ENCODE measurements around the gene C1orf198.
"Not testable (repeated sequence)": the region's sequence is repeated elsewhere in the genome, so short reads cannot be mapped to it uniquely, and the experiment has no call there.

The C1orf198 gene

GRCh38 chr1:230860617-230861384 lies 7.5 kb downstream of the C1orf198 start:
- no peak for DNase-seq (ENCODE audit: low spot score)

GRCh38 chr1:230858918-230859729 lies 9.2 kb downstream of the C1orf198 start:
- no peak for DNase-seq (ENCODE audit: low spot score)

- no peak for DNase-seq (ENCODE audit: low spot score)
Observed at GRCh38 chr1:230858236-230858820, 10.0 kb downstream of the C1orf198 start.

GRCh38 chr1:230857822-230858221 lies 10.5 kb downstream of the C1orf198 start:
- DNase-seq (ENCODE audit: low spot score) = no peak

DNA sequence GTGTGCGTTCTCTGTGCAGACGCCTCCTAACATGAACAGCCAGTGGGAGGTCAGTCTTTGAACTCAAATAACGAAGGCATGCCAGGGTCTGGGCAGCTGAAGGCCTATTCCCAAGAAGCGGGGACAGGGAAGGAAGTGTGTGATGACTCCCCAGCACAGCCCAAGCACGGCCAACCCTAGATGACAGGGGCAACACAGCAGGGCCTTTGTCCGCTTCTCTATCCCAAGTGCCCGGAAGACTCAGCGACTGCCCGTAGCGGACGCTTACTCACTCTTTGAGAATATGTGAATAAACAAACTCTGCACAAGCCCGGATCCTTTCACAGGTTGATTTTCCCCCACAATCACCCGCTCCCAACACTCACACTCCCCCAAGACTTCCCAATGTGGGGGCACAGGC lies 11.2 kb downstream of the C1orf198 start:
- no peak for DNase-seq (ENCODE audit: low spot score)

DNA sequence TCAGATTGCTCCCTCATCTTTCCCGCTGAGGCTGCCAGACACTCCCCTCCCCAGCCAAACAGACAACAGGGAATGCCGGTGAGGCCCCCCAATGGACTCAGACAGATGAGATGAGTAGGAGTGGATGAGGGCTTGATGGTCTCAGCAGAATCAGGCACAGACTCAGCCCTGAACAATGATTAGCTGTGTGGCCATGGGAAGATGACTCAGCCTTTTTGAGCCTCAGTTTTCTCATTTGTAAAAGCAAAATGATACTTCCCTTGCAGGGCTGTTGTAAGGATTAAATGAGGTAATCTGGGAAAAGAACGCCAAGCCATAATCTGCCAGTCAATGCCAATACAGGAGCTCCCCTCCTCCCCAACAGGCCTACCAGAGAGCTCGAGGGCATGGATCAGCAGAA lies 12.4 kb downstream of the C1orf198 start:
- DNase-seq (ENCODE audit: low spot score) = no peak

GRCh38 chr1:230854423-230854822 lies 13.9 kb downstream of the C1orf198 start:
- DNase-seq (ENCODE audit: low spot score) = no peak

DNA sequence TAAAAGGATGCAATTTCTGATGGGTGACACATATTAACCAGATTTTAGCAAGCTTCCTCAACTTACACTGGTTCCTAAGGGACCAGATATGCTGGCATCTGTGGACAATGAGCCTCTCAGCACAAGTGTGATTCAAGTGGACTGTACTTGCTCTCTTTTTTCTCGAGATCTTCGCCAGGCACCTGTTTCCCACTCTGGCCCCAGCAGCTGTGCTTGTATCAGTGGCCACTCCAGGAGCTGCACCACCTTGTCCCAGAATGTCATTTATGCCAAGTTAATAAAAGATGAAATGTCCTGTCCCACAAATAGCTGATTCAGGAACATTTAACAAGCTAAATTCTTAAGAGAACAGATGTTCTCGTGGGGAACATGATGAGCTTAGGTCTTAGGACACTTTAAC lies 14.6 kb downstream of the C1orf198 start:
- no peak for DNase-seq (ENCODE audit: low spot score)

DNA sequence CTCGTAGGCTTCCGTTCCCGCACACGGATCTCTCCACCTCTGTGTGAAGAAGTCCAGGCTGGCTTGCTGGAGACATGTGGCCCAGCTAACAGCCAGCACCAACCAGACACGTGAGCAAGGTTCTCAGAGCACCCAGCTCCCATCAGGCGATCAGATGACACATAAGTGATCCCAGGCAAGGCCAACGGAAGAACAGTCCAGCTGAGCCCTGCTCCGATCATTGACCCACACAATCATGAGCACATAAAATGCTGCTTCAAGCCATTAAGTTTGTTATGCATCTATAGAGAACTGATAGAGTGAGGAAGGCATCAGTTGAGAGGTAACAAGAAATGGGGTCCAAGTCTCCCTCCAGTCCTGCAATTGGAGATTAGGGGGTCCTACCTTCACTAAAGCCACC lies 15.4 kb downstream of the C1orf198 start:
- DNase-seq (ENCODE audit: low spot score) = no peak

- peak; percentile 76 for DNase-seq (ENCODE audit: low spot score)
Observed at GRCh38 chr1:230851291-230851691, 17.0 kb downstream of the C1orf198 start.

DNA sequence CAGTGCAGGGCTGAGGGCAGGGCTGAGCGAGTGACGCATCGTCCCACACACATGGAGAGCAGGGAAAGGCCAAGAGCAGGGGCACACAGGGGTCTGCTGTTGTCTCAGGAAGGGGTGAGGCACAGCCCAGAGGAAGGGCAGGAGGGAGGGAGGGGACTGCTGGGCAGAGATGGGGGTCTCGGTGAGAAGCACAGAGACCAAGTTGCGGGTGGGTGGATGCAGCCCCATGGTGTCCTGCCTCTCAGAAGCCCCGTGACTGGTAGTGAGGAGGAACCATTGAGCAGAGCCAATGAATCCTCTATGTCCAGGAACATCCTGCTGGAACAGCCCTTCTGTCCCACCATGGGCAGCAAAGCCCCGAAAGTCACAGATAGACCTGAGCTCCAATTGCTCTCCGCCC lies 17.8 kb downstream of the C1orf198 start:
- DNase-seq (ENCODE audit: low spot score) = no peak

- DNase-seq (ENCODE audit: low spot score) = peak; percentile 85
Observed at GRCh38 chr1:230849451-230850224, 18.7 kb downstream of the C1orf198 start.

DNA sequence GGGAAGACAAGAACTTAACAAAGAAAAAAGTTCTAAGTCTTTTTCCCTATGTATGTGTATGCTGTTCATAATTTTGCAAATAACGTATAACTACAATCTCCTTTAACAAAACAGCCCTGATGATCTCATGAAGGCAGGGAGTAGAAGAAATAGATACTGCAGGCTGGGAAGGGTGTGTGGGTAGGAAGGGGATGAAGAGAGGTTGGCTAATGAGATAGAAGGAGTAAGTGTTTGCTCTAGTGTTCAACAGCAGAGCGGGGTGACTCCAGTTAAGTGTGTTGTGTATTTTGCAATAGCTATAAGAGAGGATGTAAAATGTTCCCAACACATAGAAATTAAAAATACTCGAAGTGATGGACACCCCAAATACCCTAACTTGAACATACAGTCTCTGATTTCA lies 20.1 kb downstream of the C1orf198 start:
- DNase-seq (ENCODE audit: low spot score) = no peak

DNA sequence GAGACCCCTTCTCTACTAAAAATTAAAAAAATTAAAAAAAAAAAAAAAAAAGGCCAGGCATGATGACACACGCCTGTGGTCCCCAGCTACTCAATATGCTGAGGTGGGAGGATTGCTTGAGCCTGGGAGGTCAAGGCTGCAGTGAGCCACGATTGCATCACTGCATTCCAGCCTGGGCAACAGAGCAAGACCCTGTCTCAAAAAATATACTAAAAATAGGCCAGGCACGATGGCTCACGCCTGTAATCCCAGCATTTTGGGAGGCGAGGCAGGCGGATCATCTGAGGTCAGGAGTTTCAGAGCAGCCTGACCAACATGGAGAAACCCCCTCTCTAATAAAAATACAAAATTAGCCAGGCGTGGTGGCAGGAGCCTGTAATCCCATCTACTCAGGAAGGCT lies 23.1 kb downstream of the C1orf198 start:
- DNase-seq (ENCODE audit: low spot score) = not testable (repeated sequence)

- no peak for DNase-seq (ENCODE audit: low spot score)
Observed at GRCh38 chr1:230844561-230844960, 23.8 kb downstream of the C1orf198 start.

DNA sequence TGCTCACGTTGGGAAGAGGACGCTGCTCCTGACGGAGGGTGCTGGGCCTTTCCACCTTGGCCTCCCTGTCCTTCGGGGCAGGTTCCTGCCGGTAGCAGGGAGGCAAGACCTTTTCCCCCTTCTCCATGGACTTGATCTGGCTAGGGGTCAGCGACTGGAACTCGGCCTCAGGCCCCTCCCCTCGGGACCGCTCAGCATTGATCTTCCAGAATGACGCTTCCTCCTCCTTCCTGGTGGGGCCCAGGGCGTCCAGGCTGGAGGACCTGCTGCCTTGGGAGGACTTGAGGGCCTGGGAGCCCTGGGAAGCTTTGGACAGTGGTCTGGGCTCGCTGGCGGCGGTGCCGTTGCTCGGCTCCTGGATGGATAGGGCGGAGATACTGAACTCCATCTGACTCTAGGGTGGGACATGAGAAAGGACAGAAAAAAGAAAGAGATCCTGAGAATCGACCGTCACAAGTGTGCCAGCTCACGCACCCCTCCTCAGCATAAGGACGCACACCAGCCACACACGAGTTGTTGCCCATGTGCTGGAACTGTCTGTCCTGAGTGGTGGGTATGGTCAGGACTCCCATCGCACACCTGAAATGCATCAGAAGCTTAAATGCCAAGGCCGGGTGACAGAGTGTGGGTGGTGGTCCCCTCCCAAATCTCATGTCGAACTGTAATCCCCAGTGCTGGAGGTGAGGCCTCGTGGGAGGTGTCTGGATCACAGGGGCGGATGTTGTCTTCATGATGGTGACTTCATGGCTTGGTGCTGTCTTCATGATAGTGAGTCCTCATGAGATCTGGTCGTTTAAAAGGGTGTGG lies 24.6 kb downstream of the C1orf198 start:
- no peak for DNase-seq (ENCODE audit: low spot score)

DNA sequence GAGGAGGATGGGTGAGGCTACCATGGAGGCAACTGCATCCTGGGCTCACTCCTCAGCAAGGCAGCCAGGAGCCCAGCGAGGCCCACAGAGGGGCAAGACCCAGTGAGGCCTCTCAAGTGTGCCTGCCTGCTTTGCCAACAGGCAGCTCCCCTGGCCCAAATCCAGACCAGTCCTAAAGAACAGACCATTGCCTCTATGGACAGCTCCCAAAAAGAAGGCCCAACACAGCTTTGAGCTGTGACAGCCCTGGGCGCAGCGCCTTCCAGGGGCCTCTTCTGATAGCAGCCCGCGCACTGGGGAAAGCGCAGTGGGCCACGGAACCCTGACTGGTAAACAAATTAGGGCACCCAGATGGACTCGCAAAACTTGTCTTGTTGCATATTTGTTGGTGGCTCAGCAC lies 25.5 kb downstream of the C1orf198 start:
- DNase-seq (ENCODE audit: low spot score) = no peak

- no peak for DNase-seq (ENCODE audit: low spot score)
Observed at GRCh38 chr1:230839173-230839572, 29.1 kb downstream of the C1orf198 start.

DNA sequence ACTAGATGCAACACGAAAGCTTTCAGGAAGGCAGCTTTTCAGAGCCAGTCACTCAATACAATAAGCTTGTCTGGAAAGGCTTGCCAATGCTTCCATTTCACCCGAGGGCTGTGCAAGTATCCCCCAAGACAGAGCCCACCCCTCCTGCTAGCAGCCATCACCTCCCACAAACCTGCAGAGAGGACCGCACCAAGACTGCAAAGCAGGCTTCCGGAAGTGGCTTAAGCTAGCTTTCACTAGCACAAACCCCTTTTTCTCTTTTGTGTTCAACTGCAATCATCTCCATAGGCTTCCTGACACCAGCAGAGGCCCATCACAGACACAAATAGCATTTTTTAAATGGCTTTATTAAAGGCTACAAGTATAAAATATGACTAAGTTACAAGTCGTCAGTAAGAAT lies 31.5 kb downstream of the C1orf198 start:
- no peak for DNase-seq (ENCODE audit: low spot score)

- DNase-seq (ENCODE audit: low spot score) = no peak
Observed at GRCh38 chr1:230836347-230836746, 32.0 kb downstream of the C1orf198 start.

DNA sequence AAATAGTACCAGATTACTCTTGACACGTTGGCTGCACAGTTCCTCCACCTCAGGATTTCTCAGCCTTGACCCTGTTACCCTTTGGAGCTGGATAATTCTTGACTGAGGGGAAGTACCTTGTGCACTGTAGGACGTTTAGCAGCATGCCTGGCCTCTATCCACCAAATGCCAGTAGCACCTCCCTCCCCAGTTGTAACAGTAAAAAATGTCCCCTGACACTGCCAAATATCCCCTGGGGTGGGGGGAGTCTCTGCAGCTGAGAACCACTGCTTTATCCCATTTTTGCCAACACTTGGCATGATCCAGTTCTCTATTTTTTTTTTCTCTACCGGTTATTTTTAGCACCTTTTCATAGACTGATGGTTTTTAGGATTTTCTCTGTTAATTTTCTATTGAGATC lies 34.0 kb downstream of the C1orf198 start:
- no peak for DNase-seq (ENCODE audit: low spot score)
